Measurements from ENCODE around the gene SV2C. TPM values are rescaled to one million over a fixed set of nuclear protein-coding genes. Genes with fewer than 3 reads are reported as not detected.
"Not testable (repeated sequence)": the region's sequence is repeated elsewhere in the genome, so short reads cannot be mapped to it uniquely, and the experiment has no call there.

The SV2C gene
- total RNA-seq, 4 donors from 2014 or later: 0.06 to 0.36 (median 0.13) TPM

GRCh38 chr5:76084496-76085242, 1.5 kb downstream of the SV2C start:
- DNase-seq (ENCODE audit: low spot score): no peak
- TF ChIP-seq CTCF (IDR thresholded peaks at IDR 0.05): no peak
- ATAC-seq (ENCODE audit: low FRiP score): no peak

DNA sequence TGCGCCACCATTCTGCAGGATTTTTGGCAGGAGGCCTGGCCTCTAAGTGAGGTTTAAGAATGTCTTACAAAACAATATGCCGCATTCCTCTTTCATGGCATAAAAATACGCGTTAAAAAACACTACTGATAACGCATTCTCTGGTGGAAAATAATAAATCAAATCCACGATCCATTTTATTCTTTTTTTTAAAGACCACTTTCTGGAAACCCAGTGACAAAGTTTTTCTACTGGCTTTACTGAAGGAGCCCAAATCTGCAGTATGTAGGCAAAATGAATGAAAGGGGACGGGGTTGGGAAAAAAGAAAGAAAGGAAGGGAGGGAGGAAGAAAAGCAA, 2.0 kb downstream of the SV2C start:
- no peak for TF ChIP-seq CTCF (IDR thresholded peaks at IDR 0.05)
- ATAC-seq (ENCODE audit: low FRiP score): no peak
- DNase-seq (ENCODE audit: low spot score): no peak

GRCh38 chr5:76086095-76086494, 2.9 kb downstream of the SV2C start:
- DNase-seq (ENCODE audit: low spot score) (no peak), ATAC-seq (ENCODE audit: low FRiP score) (no peak)
- TF ChIP-seq CTCF (IDR thresholded peaks at IDR 0.05): no peak

- not testable (repeated sequence) for DNase-seq (ENCODE audit: low spot score); ATAC-seq (ENCODE audit: low FRiP score)
Measured at GRCh38 chr5:76089156-76089555, 6.0 kb downstream of the SV2C start.

GRCh38 chr5:76091351-76091750, 8.2 kb downstream of the SV2C start:
- DNase-seq (ENCODE audit: low spot score) (no peak), ATAC-seq (ENCODE audit: low FRiP score) (no peak)
- no peak for TF ChIP-seq CTCF (IDR thresholded peaks at IDR 0.05)

- ATAC-seq (ENCODE audit: low FRiP score): no peak
- TF ChIP-seq CTCF (IDR thresholded peaks at IDR 0.05): no peak
- no peak for DNase-seq (ENCODE audit: low spot score)
Measured at GRCh38 chr5:76099286-76099702, 16.1 kb downstream of the SV2C start.

DNA sequence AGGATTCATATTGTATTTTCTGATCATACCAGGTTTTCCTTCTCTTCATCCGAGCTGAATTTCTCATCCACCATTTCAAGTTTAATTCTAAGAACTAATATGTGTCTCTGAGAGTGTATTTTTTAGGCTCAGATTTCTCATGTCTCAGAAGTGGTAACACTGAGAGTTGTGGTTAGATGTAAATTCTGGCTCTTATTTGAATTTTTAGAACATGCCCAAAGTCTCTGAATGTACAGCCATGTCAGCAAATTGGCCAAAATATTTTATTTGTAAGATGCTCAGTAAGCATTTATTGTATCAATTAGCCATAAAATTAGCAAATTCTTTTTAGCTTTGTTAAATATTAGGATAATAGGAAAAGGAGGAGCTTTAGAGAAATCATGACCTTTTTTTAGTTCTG, 16.6 kb downstream of the SV2C start:
- no peak for ATAC-seq (ENCODE audit: low FRiP score)
- no peak for TF ChIP-seq CTCF (IDR thresholded peaks at IDR 0.05)

More for the DNA sequence above, 16.6 kb downstream of the SV2C start:
- DNase-seq (ENCODE audit: low spot score): no peak
